Right lobe of liver (tissue), 6 donors: ENCODE measurements around the gene INPP5A. TPM values are rescaled to one million over a fixed set of nuclear protein-coding genes. Genes with fewer than 3 reads are reported as not detected.

Experiments
- ATAC-seq, 4 donors: fragments of 200-7000 bp; cut with Tn5 transposase; one replicate each; pipeline ENCODE4 v1.9.1; 2020; ENCODE audit warnings: mild to moderate bottlenecking in 4 of 4, moderate library complexity in 4 of 4
- DNase-seq, 3 donors: peaks; one replicate each; pipeline ENCODE4 v3.0.0-alpha.2; 2020
- H3K27ac ChIP-seq, 3 donors: fragments of 200-600 bp; one replicate each; pipeline ENCODE4 v1.8.0; 2022
- H3K27me3 ChIP-seq, 2 donors: fragments of 200-600 bp; one replicate each; pipeline ENCODE4 v1.8.0; 2022
- H3K36me3 ChIP-seq, 4 donors: fragments of 200-600 bp; sonication (generic) in 1 of 4; one replicate each; pipeline versions ENCODE4 v1.5.1 to v1.8.0; 2017 to 2022; ENCODE audit warnings: control low read depth in 1 of 4
- H3K4me1 ChIP-seq, 4 donors: fragments of 200-600 bp; sonication (generic) in 1 of 4; one replicate each; pipeline versions ENCODE4 v1.5.1 to v1.8.0; 2017 to 2022; ENCODE audit warnings: control low read depth in 1 of 4
- H3K4me3 ChIP-seq, 3 donors: fragments of 200-600 bp; one replicate each; pipeline ENCODE4 v1.8.0; 2022
- H3K9me3 ChIP-seq, 4 donors: fragments of 200-600 bp; sonication (generic) in 1 of 4; one replicate each; pipeline versions ENCODE4 v1.5.1 to v1.8.0; 2017 to 2022; ENCODE audit warnings: control low read depth in 1 of 4
- CTCF ChIP-seq, 4 donors: fragments of 200-600 bp in 3 of 4; fragments of 450-650 bp in 1 of 4; IDR thresholded peaks; one replicate each; pipeline versions ENCODE4 v1.5.1 to v1.8.0; 2016 to 2022; ENCODE audit warnings: antibody characterized with exemption in 4 of 4, mild to moderate bottlenecking in 2 of 4
- POLR2A ChIP-seq: fragments of 450-650 bp; IDR thresholded peaks from one replicate; pipeline ENCODE4 v1.6.1; 2017; ENCODE audit warnings: antibody characterized with exemption, mild to moderate bottlenecking
- WGBS: methylation state at CpG from one replicate; pipeline ENCODE4 v1.1.6; 2018; ENCODE audit warnings: low coverage, low lambda C conversion rate; ENCODE audit not compliant: insufficient coverage; ENCODE audit errors: missing lambda C conversion rate; 5-methylcytosine and 5-hydroxymethylcytosine counted together
- intact Hi-C, 2 donors: fragments of 100-400 bp; cut with DNase I; formaldehyde crosslinking; loops; one replicate each; pipeline versions ENCODE4 v1.11.2 to v1.14.1; 2022
- total RNA-seq, 6 experiments: library from RNA; depleted of rRNA in 2 of 6; stranded (reverse); fragments of >200 nt in 2 of 6; fragmentation: NEBNext Ultra II Directional in 3 of 6; extraction: Animal tissue kit (Norgen Biotek cat#: 25700) in 3 of 6; gene quantifications; one replicate each; pipeline versions ENCODE4 v1.1.0 to v1.2.4, GENCODE V29; 2016 to 2023
- donor health status: DM: no; HTN: yes; CAD: no.
- donor health status: DM: no; HTN: no; CAD: no.
- donor health status: DM: no; HTN: no; CAD: no.
- donor health status: DM: no; HTN: yes; CAD: no.
- donor health status: DM: no; HTN: yes; CAD: no.

The INPP5A gene
- total RNA-seq, 6 experiments from 2014 or later: 12.5 to 24.6 (median 16.9) TPM

DNA sequence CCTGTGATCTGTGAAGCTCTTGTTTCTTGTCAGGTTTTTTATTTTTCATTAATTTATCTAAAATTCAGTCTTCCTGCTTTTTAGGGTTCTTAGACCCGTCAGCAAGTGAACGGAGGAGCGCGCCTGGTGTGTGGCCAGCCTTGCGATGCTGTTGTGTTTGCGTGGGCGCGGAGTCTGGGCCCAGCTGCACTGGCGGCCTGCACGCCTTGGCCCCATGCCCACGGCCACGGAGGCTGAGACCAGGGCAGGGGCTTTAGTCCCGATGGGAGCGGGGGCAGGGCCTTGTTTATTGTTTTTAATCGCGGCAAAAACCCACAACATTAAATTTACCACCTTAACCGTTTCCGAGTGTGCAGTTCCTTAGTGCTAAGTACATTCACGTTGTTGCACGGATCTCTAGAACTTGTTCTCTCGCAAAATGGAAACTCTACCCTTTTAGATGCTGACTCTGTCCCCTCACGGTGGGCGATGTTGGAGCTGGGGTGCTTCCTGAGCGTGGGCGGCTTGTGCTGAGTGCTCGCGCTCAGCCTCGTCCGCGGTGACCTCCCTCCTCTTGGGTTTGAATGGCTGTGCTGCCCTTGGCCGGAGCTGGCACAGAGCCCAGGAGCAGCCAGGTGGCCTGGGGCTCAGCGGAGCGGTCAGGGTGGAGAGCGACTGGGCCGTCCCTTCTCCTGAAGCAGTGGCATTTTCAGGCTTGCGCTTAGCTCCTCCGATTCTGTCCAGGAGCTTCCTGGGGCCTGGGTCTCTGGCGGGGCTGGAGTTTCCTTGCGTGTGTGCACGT is 69.1 kb downstream of the INPP5A start:
- TF ChIP-seq POLR2A: no peak
- no peak overlapping the region for H3K4me3 ChIP-seq
- no peaks in the 10 kb centered on the region for H3K4me1 ChIP-seq
- peak in 2 of 3 donors; percentile 26 to 52 for DNase-seq
- intact Hi-C loops: no loop called here
- no peaks in the 10 kb centered on the region for H3K9me3 ChIP-seq
- ATAC-seq: peak in 2 of 4 donors; percentile 22 to 30
- no peaks in the 10 kb centered on the region for H3K27me3 ChIP-seq
- no peaks in the 10 kb centered on the region for H3K36me3 ChIP-seq
- WGBS: 81% methylated on average over 24 of the region's 40 CpGs
- H3K27ac ChIP-seq: no peak overlapping the region

- H3K27me3 ChIP-seq: no peaks in the 10 kb centered on the region
- H3K36me3 ChIP-seq: no peaks in the 10 kb centered on the region
- TF ChIP-seq POLR2A: no peak
- no peak for TF ChIP-seq CTCF (IDR thresholded peaks at IDR 0.05)
- peak in 2 of 3 donors; percentile 7 to 36 for DNase-seq
- intact Hi-C loops: no loop called here
- no peaks in the 10 kb centered on the region for H3K4me1 ChIP-seq
- H3K4me3 ChIP-seq: no peak overlapping the region
- no peak overlapping the region for H3K27ac ChIP-seq
- 100% methylated on average over 2 of the region's 20 CpGs for WGBS
- ATAC-seq: no peak
- no peaks in the 10 kb centered on the region for H3K9me3 ChIP-seq
Observed at GRCh38 chr10:132607491-132607890, 69.9 kb downstream of the INPP5A start.

- Histone ChIP-seq H3K9me3 (no peaks in the 10 kb centered on the region), H3K36me3 (no peaks in the 10 kb centered on the region), H3K27me3 (no peaks in the 10 kb centered on the region), H3K27ac (no peak overlapping the region), H3K4me3 (no peak overlapping the region), H3K4me1 (no peaks in the 10 kb centered on the region)
- 96% methylated on average over 6 of the region's 25 CpGs for WGBS
- ATAC-seq (peak in 2 of 4 donors; percentile 7 to 9), DNase-seq (peak in 1 of 3 donors; percentile 40)
- TF ChIP-seq CTCF (IDR thresholded peaks at IDR 0.05) (no peak), POLR2A (no peak)
- intact Hi-C loops: no loop called here
Observed at GRCh38 chr10:132607961-132608495, 70.4 kb downstream of the INPP5A start.

DNA sequence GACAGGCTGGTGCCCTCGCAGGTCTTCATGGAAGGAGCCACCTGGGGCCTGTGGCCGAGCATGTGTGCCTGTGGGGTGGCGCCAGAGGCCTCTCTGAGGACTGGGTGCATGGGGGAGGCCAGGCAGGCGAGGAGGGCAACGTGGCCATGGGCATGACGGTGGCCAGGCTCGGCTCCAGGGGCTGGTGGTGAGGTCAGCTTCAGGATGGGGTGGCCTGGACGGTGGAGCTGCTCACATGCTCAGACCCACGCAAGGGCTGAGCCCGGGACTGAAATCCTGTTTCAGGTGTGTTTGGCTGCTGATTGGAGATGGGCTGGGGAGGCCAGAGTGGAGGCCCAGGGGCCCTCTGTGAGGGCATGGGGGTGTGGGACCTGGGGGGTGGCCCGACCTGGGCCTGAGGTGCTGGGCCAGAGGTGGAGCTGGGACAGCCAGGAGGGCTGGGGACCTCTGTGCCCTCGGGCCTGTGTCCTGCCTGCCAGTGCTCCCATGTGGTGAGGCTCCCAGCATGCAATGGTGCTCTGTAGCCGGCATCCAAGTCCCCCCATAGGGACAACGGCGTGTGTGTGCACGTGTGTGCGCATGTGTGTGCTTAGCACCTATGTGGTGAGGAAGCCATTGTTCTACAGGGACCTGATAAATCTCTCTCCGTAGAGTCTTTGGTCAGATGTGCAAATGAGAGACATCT is 71.1 kb downstream of the INPP5A start:
- ATAC-seq: peak in 2 of 4 donors; percentile 10 to 11
- 96% methylated on average over 4 of the region's 18 CpGs for WGBS
- no peak for TF ChIP-seq CTCF (IDR thresholded peaks at IDR 0.05)
- TF ChIP-seq POLR2A: no peak
- Histone ChIP-seq H3K27me3 (no peaks in the 10 kb centered on the region), H3K36me3 (no peaks in the 10 kb centered on the region), H3K27ac (no peak overlapping the region), H3K4me3 (no peak overlapping the region), H3K4me1 (no peaks in the 10 kb centered on the region), H3K9me3 (no peaks in the 10 kb centered on the region)
- DNase-seq: peak in 2 of 3 donors; percentile 10 to 41
- intact Hi-C loops: no loop called here

DNA sequence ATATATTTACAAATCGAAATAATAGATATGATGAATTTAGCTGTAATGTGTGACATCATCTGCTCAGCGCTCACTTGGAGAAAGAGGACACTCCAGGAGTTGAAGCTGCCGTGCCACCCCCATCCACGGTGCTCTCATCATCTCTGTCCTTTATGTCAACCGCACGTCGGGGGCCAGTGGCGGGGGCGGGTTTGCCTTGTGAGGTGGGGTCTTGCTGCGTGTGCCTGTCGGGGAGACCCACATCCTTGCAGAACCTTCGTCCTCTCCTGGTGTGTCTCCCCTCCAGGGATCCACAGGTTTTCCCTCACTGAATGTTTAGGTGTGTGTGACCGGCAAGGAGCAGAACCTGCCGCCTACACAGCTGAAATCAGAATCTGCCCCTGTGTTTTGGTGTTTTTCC is 71.6 kb downstream of the INPP5A start:
- WGBS: 92% methylated on average over 7 of the region's 14 CpGs
- intact Hi-C loops: no loop called here
- TF ChIP-seq CTCF (IDR thresholded peaks at IDR 0.05): no peak
- no peak for TF ChIP-seq POLR2A
- H3K4me1 ChIP-seq: no peaks in the 10 kb centered on the region
- DNase-seq (no peak), ATAC-seq (no peak)
- no peaks in the 10 kb centered on the region for H3K9me3 ChIP-seq
- H3K27ac ChIP-seq: no peak overlapping the region
- no peak overlapping the region for H3K4me3 ChIP-seq
- no peaks in the 10 kb centered on the region for H3K27me3 ChIP-seq
- H3K36me3 ChIP-seq: no peaks in the 10 kb centered on the region
